Measurements from ENCODE around the gene HOXA5.

HOXA5 gene

GRCh38 chr7:27161214-27161720 is 17.8 kb upstream of the HOXA5 start (continued):
- TF ChIP-seq PRDM4 (tag by site-specific recombination; IDR thresholded peaks at IDR 0.05) (peak; percentile 59), ZNF423 (tag by site-specific recombination; IDR thresholded peaks at IDR 0.05) (peak; percentile 57; the same call in 1 of the 2 replicates), ZEB2 (tag by site-specific recombination; IDR thresholded peaks at IDR 0.05) (peak; percentile 73), ZNF629 (tag by site-specific recombination; IDR thresholded peaks at IDR 0.05) (peak; percentile 67), ZNF416 (tag by site-specific recombination; IDR thresholded peaks at IDR 0.05) (no peak)

GRCh38 chr7:27160546-27161213 is 17.2 kb upstream of the HOXA5 start:
- ChIA-PET POLR2A (interaction anchor here (0.9 to 4.1 kb wide), 16 partner anchors 9 to 1268 kb away, joined by 3 to 42 read pairs (median 6); partner anchors contain the start of genes HOXA11, HOXA3, HOXA4 and HOXA5), CTCF (interaction anchor here (0.5 to 3.7 kb wide), 24 partner anchors 9 to 1764 kb away, joined by 3 to 50 read pairs (median 4); partner anchors contain the start of genes HOXA5 and HOXA6)
- H3K36me3 ChIP-seq (ENCODE audit: control insufficient read depth in 2 of 2, insufficient read depth in 1 of 2, low read length in 2 of 2): peaks cover 18 to 25% of the 10 kb centered on the region in 2 experiments
- H3K4me1 ChIP-seq (ENCODE audit: control insufficient read depth, insufficient read depth, low read length): peaks cover 12% of the 10 kb centered on the region
- no peaks in the 10 kb centered on the region for H3K9me3 ChIP-seq (ENCODE audit: control insufficient read depth, insufficient read depth, low read depth, low read length)
- H3K27ac ChIP-seq (ENCODE audit: extremely low read depth, low read depth, low read length): peak overlapping the region; percentile 100
- peak overlapping the region; percentile 46 for H3K4me3 ChIP-seq (ENCODE audit: low read depth, low read length)
- TF ChIP-seq ZEB2 (tag by site-specific recombination; IDR thresholded peaks at IDR 0.05) (no peak), ZNF335 (tag by site-specific recombination; conservative IDR thresholded peaks at IDR 0.05) (peak; percentile 64), YY2 (tag by site-specific recombination; IDR thresholded peaks at IDR 0.05) (peak; percentile 62; the same call in 1 of the 2 replicates), ZNF558 (tag by site-specific recombination; IDR thresholded peaks at IDR 0.05) (no peak), ZNF174 (tag by site-specific recombination; IDR thresholded peaks at IDR 0.05) (no peak), ZNF324 (tag by site-specific recombination; IDR thresholded peaks at IDR 0.05) (no peak), ZBTB17 (tag by site-specific recombination; IDR thresholded peaks at IDR 0.05) (0 out of 2 replicates have a peak, but pooled peaks have one; percentile 34), HOXD13 (CRISPR knock-in tag; IDR thresholded peaks at IDR 0.05; ENCODE audit: borderline replicate concordance) (no peak), ZNF571 (tag by site-specific recombination; IDR thresholded peaks at IDR 0.05) (no peak), EGR2 (tag by site-specific recombination; IDR thresholded peaks at IDR 0.05; ENCODE audit: low read depth) (no peak), ZNF37A (tag by site-specific recombination; IDR thresholded peaks at IDR 0.05) (no peak), PRDM2 (tag by site-specific recombination; IDR thresholded peaks at IDR 0.05; ENCODE audit: borderline replicate concordance) (no peak), ZNF423 (tag by site-specific recombination; IDR thresholded peaks at IDR 0.05) (no peak), ZNF580 (tag by site-specific recombination; IDR thresholded peaks at IDR 0.05) (no peak), ZNF248 (tag by site-specific recombination; IDR thresholded peaks at IDR 0.05) (no peak), ZBTB11 (tag by site-specific recombination; conservative IDR thresholded peaks at IDR 0.05; ENCODE audit: low read depth) (no peak), ZBTB26 (tag by site-specific recombination; optimal IDR thresholded peaks at IDR 0.05) (peak; percentile 77)
